ENCODE results near the gene MED15.
"Not testable (repeated sequence)": the region's sequence is repeated elsewhere in the genome, so short reads cannot be mapped to it uniquely, and the experiment has no call there.

MED15 gene

DNA sequence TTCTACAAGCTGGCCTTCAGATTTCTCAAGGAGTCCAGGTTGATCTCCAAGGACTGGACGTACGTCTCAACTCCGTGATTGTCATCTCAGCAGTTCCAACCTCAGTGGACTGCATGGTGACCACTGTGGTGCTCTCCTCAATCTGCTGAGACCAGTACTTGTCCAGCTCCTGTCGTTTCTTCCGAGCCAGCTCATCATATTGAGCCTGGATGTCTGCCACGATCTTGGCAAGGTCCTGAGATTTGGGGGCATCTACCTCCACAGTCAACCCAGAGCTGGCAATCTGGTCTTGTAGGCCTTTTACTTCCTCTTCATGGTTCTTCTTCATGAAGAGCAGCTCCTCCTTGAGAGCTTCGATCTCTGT is 24.3 kb upstream of the MED15 start:
- not testable (repeated sequence) for DNase-seq (ENCODE audit: low read depth, low spot score)

DNA sequence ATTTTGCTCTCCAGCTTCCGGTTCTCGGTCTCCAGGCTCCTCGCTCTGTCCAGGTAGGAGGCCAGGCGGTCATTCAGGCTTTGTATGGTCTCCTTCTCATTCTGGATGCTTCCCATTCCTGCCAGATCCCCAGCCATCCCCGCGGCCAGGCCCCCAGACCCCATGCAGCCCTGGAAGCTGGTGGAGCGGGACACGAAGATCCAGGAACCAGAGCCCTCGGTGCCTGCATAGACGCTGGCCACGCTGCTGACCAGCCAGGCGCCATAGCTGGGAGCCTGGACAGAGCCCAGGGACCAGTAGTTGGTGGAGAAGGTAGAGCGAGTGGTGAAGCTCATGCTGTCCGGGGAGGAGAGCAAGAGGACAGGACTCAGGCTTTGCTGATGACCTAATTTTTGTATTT is 23.6 kb upstream of the MED15 start:
- no peak for DNase-seq (ENCODE audit: low read depth, low spot score)

DNA sequence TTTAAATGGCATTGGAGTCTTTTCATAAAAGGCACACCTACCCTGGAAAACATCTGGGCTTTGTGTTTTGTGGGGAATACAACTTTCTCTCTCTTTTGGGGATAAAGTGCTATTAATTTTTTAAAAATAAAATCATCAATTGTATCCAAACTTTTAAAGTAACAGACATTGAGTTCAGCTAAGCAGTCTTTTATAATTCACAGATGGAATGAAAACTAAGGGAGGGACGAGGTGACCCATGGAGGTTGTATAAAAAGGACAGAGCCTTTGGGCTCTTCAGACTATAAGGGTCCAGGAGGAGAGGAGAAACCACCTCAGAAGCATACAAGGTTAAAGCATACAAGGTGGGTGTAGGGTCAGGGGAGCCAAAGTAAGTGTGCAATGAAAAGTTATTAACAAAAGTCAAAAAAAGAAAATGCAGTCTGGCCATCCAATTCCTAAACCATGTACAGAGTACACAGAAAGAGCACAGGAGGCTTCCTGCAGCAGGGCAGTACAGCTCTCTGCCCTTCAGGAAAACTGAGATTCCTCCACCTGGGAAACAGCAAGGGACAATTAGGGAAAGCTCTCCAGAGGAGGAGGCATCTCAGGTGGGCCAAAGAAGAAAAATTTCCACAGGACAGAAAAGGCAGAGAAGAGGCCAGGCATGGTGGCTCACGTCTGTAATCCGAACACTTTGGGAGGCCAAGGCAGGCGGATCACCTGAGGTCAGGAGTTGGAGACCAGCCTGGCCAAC is 22.3 kb upstream of the MED15 start:
- no peak for DNase-seq (ENCODE audit: low read depth, low spot score)

DNA sequence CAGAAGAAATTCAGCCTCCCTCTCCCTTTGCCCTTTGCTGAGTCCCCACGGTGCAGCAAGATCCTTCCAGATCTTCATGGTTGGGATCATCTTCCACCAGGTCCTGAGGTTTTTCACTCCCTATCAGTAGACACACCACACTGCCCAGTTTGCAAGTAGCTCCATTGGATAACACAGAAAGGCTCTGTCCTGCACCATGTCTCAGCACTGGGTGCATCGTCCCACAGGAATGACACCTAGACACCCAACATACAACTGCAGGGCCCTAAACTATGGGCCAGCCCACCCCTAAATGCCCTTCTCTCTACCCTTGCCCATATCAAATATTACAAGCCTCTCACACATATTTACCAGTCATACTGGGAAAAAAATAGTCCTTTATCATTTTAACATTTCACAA is 21.2 kb upstream of the MED15 start:
- DNase-seq (ENCODE audit: low read depth, low spot score) = no peak

DNA sequence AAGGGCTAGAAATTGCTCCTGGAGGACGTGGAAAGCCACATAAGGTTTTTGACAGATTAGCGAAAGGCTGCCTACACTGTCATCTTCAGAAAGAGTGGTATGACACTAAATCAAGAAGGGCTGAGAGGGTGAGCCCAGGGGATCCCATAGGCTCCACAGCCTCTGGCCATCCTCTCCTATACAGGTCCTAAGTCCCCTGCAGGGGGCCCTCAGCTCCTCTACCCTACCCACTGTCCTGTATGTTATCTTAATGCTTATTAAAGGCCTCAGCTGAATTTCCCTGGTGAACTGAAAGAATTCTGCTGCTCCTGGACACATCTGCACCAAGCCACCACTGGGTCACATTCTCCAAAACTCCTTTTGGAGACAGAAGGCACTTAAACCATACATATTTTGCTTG is 19.7 kb upstream of the MED15 start:
- no peak for DNase-seq (ENCODE audit: low read depth, low spot score)

DNA sequence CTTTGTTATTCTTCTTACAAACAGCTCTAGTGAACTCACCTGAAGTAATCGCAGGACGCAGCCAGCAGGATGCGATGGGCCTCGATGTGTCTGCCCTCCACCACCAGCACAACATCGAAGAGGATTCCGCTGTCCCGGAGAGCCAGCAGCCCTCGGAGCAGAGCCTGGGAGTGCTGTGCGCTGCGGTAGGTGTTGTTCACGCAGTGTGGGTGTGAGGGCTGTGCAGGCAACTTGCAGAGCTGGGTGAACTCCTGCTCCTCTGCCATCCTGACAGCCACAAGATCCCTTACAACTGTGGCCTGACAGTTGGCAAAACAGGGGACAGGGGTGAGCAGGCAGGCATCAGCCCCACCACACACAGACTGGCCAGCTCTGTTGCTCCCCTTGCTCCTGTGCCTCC is 18.5 kb upstream of the MED15 start:
- no peak for DNase-seq (ENCODE audit: low read depth, low spot score)

DNA sequence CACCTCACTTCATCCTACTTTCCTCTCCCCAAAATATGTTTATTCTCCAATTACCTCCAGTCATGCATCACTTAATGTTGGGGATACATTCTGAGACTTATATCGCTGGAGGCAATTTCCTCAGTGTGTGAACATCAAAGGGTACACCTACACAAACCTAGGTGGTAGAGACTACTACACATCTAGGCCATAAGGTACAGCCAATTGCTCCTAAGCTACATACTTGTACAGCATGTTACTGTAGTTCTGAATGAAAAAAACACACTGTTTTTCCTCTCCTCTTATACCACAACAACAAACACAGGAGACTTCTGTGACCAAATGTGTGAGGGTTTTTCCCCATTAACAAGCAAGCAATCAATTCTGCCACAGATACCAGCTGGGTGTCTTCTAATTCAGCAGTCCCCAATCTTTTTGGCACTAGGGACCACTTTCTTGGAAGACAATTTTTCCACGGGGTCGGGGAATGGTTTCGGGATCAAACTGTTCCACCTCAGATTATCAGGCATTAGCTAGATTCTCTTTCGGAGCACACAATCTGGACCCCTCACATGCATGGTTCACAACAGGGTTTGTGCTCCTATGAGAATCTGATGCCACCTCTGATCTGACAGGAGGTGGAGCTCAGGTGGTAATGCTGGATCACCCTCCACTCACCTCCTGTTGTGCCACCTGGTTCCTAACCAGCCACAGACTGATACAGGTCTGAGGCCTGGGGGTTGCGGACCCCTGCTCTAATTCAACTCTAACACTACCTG is 17.0 kb upstream of the MED15 start:
- DNase-seq (ENCODE audit: low read depth, low spot score) = no peak

DNA sequence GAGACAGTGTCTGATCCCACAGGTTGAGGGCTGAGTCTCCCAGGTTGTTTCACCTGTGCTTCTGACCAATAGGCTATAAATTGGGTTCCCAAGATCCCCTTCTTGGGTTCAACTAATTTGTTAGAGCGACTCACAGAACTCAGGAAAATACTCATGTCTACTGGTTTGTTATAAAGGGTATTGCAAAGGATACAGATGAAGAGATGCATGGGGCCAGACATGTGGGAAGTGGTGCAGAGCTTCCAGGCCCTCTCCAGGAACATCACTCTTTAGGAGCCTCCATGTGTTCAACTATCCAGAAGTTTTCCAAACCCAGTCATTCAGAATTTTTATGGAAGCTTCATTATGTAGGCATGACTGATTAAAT is 16.5 kb upstream of the MED15 start:
- no peak for DNase-seq (ENCODE audit: low read depth, low spot score)

DNA sequence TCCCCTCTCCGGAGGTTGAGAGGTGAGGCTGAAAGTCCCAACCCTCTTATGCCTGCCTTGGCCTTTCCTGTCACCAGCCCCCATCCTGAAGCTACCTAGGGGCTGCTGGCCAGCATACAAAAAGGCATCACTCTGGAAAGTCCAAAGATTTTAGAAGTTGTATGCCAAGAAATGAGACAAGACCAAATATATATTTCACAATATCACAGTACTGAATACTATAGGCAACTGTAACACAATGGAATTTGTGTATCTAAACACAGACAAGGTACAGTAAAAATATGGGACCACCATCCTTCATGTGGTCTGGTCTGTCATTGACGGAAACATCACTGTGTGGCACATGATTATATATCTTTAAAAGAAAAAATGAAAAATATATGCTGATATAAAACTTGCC is 16.1 kb upstream of the MED15 start:
- DNase-seq (ENCODE audit: low read depth, low spot score) = no peak

DNA sequence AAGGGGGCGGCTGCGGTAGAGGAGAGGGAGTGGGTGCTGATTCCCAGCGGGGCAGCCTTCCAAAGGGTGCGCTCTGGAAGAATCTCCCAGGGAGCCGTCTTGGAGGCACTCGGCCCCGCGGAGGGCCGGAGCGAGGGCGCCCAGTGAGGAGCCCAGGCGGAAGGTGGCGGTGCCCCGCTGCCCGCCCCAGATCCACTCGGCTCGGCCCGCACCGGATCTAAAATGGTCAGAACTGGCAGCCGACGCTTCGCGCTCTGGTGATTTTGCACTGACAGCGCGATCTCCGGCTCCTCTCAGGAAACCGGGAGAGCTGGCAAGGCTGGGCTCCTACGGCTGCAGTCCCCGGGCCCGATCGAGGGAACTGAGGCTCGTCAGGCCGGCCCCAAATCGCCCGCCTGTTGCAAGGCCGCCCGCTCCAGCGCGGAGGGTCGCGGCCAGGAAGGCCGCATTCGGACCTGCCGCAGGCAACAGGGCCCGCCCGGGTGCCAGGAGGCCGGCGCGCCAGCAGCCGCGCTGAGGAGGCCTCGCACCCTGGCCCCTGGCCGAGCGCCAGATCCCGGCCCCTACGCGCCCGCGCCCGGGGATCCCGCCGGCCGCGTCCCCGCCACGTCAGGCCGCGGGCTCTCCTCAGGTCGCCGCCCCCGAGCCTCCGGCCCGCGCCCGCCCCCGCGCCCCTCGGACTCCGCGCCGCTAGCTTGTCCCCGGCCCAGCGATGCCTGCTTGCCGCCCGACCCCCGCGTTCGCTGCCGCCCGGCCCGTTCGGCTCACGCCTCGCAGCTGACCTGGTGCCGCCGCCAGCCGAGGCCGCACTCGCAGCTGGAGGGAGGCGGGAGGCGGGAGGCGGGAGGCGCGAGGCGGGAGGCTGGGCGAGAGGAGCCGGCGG is 12.2 kb upstream of the MED15 start, which contains the start of gene KLHL22:
KLHL22 (minus strand) TSS at position 818 of the 883 bp plus-strand sequence. CDS start 6,584 bp downstream, outside the sequence.
- DNase-seq (ENCODE audit: low read depth, low spot score) = no peak

DNA sequence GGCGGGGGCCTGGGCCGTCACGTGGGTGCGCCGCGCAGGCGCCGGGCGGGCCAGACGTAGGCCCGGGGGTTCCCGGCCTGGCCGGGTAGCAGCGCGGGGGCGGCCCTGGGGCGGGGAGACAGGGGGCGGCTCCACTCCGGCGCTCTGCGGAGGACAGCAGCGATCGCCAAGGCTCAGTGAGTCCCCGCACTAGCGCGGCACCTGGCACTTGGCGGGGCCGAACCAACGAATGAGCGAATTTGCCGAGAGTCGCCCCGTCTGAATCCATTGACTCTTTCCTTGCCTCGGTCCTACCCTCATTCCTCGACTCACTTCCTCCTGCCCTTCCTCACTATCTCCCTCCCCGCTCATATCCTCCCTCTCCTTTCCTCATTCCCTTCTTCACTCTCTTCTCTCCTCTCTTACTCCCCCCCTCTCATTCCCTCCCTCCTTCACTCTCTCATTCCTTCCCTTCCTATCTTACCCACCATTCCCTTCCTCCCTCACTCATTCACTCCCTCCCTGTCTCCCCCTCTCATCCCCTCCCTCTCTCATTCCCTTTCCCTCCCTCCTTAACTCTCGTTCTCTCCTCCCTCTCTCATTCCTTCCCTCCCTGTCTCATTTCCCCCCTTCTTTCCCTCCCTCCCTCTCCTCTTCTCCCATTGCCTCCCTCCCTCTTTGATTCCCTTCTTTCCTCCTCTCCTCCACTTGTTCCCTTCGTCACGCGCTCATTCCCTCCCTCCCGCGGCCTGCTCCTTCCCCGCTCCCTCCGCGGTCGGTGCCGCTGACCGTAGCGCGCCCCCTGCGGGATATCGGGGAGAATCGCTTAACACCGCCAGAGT is 11.3 kb upstream of the MED15 start:
- DNase-seq (ENCODE audit: low read depth, low spot score) = peak; percentile 86

DNA sequence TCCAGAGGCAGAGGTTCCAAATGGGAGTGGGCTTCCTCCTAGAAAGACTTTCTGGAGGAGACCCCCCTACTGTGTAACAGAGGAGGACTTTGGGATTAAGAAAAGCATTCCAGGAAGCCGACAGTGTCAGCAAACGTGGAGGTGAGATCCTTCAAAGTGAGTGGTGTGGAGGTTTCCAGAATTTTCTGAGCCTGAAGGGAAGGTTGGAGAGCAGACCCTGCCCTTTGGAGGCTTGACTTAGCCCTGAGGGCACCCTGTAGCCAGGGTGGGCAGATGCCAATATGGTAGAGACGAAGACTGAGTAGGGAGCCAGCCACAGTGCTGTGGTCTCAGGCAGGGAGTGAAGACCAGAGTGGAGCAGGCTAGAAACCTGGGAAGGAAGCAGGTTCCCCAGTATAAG is 10.0 kb upstream of the MED15 start:
- DNase-seq (ENCODE audit: low read depth, low spot score) = no peak

DNA sequence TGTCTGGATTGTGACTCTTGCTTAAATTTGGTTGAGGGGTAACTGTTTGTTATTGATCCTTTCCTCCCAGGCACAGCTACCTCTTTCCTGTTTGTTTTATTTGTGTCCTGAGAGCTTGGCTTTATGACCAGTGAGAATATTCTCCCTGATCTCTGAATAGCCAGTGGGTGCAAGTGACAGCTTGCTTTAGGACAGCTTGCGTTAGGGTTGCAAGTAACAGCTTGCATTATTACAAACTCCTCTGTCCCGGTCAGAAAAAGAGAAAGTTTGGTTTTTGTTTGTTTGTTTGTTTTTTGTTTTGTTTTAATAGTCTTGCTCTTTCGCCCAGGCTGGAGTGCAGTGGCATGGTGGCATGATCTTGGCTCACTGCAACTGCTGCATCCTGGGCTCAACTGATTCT is 8.5 kb upstream of the MED15 start:
- DNase-seq (ENCODE audit: low read depth, low spot score) = no peak

DNA sequence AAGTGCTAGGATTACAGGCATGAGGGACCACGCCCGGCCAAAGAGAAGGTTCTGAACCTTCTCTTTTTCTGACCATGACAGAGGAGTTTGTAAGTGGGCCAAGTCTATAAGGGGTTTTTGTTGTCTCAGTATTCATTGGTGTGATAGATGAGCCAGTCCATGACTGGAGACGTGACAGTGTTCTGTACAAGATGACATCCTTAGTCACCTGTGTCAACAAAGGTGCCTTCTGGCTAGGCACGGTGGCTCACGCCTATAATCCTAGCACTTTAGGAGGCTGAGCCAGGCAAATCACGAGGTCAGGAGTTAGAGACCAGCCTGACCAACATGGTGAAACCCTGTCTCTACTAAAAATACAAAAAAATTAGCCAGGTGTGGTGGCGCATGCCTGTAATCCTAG is 7.6 kb upstream of the MED15 start:
- no peak for DNase-seq (ENCODE audit: low read depth, low spot score)

DNA sequence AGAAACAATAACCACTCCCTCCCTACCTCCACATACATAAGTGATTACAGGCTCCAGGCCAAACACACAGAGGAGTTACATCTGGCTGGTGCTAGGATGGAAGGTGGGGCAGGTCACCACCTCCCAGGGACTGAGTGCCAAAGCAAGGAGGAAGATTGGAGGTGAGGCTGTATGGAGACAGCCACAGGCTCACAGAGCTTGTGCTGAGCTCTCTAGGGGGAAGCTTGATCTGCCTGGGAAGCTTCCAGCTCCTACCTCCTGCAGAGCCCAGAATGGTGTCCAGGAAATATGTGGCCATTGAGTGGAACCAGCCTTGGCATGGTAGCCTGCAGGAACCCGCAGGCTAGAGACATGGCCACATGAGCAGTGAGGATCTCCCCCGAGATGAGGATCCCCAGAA is 3.6 kb upstream of the MED15 start:
- DNase-seq (ENCODE audit: low read depth, low spot score) = no peak

DNA sequence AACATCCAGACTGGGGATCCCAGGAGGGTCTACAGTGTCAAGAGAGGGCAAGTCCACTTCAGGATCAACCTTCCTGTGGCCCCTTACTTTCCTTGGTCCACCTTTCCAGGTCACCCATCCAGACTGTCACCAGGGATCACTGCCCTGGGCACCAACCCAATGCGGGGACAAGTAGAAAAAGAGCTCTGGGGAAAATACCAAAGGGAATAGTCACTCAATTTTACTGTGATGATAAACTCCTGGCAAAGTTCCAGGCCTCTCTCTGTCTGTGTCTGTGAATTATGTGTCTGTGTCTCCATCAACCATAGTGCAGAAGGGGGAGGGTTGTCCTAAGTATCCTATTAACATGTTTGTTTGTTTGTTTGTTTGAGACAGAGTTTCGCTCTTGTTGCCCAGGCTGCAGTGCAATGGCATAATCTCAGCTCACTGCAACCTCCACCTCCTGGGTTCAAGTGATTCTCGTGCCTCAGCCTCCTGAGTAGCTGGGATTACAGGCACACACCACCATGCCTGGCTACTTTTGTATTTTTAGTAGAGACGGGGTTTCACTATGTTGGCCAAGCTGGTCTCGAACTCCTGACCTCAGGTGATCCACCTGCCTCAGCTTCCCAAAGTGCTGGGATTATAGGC is 3.0 kb upstream of the MED15 start:
- DNase-seq (ENCODE audit: low read depth, low spot score) = not testable (repeated sequence)

DNA sequence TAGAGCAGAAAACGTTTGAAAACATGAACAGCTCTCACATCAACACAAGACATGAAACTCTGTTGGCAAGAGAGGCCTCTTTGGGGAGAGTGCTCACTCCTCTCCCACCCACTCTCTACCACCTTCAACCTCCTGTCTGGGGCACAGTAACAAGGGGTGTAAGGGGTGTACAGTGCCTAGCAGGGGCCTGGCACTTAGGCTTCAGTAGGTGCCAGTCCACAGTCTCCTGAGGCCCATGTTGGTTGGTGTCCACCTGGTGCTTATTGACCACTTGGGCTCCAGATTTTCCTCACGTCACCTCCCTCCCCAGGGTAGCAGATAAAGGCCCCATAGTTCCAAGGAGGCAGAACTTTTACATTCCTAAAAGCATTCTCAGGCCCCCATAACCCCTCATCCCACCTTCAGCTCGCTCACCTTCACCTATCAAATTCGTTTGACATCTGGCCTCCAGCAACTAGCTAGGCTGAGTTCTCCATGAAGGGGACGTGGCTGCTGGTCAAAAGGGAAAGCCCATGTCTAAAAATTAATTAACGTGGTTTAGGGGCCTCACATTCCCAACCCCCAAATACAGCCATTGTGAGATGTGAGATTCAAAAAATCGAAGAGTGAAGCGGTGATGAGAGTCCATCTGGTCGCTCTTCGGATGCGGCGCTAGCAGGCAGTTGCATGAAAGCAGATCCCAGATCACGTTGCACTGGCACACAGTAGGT is 712 bp upstream of the MED15 start:
- no peak for DNase-seq (ENCODE audit: low read depth, low spot score)

DNA sequence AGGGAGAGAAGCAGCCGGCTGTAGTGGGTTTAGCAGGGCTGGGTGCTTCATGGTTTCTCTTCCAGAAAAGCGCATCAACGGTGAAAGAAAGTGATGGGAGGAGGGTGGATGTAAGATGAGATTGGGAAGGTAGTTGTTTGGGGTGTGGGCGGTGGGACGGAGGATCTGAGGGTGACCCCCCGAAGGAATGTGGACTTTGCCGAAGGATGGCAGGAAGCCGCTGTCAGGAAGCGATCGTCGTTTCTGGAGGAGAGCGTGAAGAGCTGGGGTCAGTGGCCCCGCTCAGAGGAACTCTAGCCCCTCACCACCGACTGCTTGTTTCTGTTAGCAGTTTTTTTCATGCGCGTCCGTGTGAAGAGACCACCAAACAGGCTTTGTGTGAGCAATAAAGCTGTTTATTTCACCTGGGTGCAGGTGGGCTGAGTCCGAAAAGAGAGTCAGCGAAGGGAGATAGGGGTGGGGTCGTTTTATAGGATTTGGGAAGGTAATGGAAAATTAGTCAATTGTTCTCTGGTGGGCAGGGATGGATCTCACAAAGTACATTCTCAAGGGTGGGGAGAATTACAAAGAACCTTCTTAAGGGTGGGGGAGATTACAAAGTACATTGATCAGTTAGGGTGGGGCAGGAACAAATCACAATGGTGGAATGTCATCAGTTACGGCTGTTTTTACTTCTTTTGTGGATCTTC is 801 bp downstream of the MED15 start:
- DNase-seq (ENCODE audit: low read depth, low spot score) = not testable (repeated sequence)

DNA sequence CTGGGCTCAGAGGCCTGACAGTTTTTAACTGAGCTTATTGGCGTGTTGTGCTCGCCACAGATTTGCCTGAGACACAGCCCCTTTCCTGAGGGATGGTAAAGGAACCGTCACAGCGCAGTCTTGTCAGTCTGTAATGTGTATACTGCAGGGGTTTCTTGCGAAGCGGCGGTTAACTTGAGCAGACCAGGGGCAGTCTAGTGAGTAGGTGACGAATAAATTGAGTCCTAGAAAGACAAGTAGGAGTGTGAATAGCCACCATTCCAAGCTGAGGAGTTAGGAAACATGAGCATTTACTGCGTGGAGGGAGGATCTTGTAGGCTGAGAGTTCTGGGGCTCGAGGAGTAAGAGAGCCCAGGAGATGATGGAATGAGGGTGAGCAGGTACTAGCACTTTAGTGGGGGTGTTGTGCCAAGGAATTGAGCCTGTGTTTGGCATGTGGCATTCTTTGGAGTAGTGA is 1.4 kb downstream of the MED15 start:
- DNase-seq (ENCODE audit: low read depth, low spot score) = no peak

All from activated naive CD8-positive, alpha-beta T cell treated with anti-CD3 and anti-CD28 coated beads, Interleukin-2, amount 50 U/mL, for 16 hours (primary cell).